Vagina (tissue), 2 donors: ENCODE data around the gene GRAMD1B. TPM values are rescaled to one million over a fixed set of nuclear protein-coding genes. Genes with fewer than 3 reads are reported as not detected.
"Not testable (repeated sequence)": the region's sequence is repeated elsewhere in the genome, so short reads cannot be mapped to it uniquely, and the experiment has no call there.

Source experiments
- DNase-seq, 2 donors: peaks; one replicate each; pipeline ENCODE4 v3.0.0-alpha.2; 2017; ENCODE audit errors: extremely low spot score in 2 of 2
- H3K27ac ChIP-seq: fragments of 200-600 bp; sonication (generic); one replicate; pipeline ENCODE4 v1.5.1; 2019
- H3K27me3 ChIP-seq: fragments of 200-600 bp; sonication (generic); one replicate; pipeline ENCODE4 v1.5.1; 2019
- H3K36me3 ChIP-seq, 2 donors: fragments of 200-600 bp; sonication (generic); one replicate each; pipeline ENCODE4 v1.5.1; 2017 to 2019
- H3K4me1 ChIP-seq: fragments of 200-600 bp; sonication (generic); one replicate; pipeline ENCODE4 v1.5.1; 2019
- H3K4me3 ChIP-seq, 2 donors: fragments of 200-600 bp; sonication (generic); 1 replicate in 1 of 2; 2 replicates in 1 of 2; pipeline ENCODE4 v1.5.1; 2016 to 2019
- H3K9me3 ChIP-seq: fragments of 200-600 bp; sonication (generic); one replicate; pipeline ENCODE4 v1.5.1; 2019
- POLR2A ChIP-seq, 2 donors: fragments of 450-650 bp; IDR thresholded peaks; one replicate each; pipeline ENCODE4 v1.6.1; 2017; ENCODE audit warnings: antibody characterized with exemption in 2 of 2, mild to moderate bottlenecking in 2 of 2, moderate library complexity in 2 of 2
- POLR2AphosphoS5 ChIP-seq, 2 donors: sonication (generic); formaldehyde crosslinking; IDR thresholded peaks; one replicate each; pipeline ENCODE4 v1.9.0; 2017; ENCODE audit warnings: antibody characterized with exemption in 2 of 2, mild to moderate bottlenecking in 2 of 2, low read depth in 1 of 2; ENCODE audit not compliant: insufficient read depth in 1 of 2
- intact Hi-C: fragments of 100-400 bp; cut with DNase I; formaldehyde crosslinking; loops from one replicate; pipeline ENCODE4 v1.15.1; 2023
- total RNA-seq: library from RNA; depleted of rRNA; stranded (reverse); fragments of >200 nt; gene quantifications from one replicate; pipeline ENCODE4 v1.2.3, GENCODE V29; 2016
- TF ChIP-seq, protein P1 (sequence below), 3 experiments: fragments of 450-650 bp in 2 of 3; fragments of 200-600 bp in 1 of 3; sonication (generic) in 1 of 3; IDR thresholded peaks; one replicate each; pipeline ENCODE4 v1.5.1; 2017 to 2019; ENCODE audit warnings: antibody characterized with exemption in 3 of 3, mild to moderate bottlenecking in 2 of 3, moderate library complexity in 2 of 3

GRAMD1B gene
- total RNA-seq, 1 donor from 2014 or later = 4.9 TPM

DNA sequence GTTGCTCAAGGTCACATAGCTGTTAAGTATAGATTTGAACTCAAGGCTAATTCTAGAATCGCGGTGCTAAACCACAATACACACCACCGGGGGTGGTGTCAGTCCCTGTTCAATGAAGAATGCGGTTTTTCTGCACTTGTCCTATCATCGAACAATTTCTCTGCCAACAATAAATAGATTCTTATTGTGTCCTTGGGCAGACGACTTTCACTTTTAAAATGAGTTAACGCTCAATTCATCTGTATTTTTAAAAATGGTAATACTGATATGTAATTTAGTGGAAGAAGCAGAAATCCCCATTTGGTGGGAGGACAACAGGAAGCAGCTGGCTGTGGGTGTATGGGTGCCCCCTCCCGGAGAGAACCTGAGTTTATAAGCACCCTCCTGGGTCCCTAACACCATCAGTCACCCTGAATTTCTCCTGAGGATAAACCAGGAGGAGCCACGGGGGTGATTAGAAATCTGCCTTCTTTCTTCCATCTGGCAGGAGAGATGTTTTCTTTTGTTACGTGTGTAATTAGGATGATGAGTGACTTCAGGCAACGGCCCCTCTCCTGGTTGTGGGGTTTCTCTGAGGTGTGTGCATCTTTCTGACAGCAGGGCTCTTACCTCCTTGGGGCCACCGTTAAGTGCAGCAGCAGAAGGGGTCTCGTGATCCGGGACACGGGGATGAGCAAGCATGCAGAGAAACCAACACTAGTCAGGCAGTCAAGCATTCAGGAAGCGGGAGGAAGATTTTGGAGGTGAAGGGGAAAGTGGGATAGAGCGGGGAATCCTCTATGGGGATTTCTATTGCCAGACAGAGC, 87.7 kb downstream of the GRAMD1B start:
- Histone ChIP-seq H3K27ac (no peak overlapping the region), H3K4me3 (no peak overlapping the region), H3K27me3 (no peaks in the 10 kb centered on the region), H3K4me1 (no peaks in the 10 kb centered on the region), H3K9me3 (no peaks in the 10 kb centered on the region), H3K36me3 (no peaks in the 10 kb centered on the region)
- DNase-seq = peak in 1 of 2 donors; percentile 6
- TF ChIP-seq, protein P1, sequence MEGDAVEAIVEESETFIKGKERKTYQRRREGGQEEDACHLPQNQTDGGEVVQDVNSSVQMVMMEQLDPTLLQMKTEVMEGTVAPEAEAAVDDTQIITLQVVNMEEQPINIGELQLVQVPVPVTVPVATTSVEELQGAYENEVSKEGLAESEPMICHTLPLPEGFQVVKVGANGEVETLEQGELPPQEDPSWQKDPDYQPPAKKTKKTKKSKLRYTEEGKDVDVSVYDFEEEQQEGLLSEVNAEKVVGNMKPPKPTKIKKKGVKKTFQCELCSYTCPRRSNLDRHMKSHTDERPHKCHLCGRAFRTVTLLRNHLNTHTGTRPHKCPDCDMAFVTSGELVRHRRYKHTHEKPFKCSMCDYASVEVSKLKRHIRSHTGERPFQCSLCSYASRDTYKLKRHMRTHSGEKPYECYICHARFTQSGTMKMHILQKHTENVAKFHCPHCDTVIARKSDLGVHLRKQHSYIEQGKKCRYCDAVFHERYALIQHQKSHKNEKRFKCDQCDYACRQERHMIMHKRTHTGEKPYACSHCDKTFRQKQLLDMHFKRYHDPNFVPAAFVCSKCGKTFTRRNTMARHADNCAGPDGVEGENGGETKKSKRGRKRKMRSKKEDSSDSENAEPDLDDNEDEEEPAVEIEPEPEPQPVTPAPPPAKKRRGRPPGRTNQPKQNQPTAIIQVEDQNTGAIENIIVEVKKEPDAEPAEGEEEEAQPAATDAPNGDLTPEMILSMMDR (IDR thresholded peaks at IDR 0.05) = no peak
- no peak for TF ChIP-seq POLR2AphosphoS5 (IDR thresholded peaks at IDR 0.05; ENCODE audit: insufficient read depth in 1 of 2, low read depth in 1 of 2)
- TF ChIP-seq POLR2A (IDR thresholded peaks at IDR 0.05) = no peak
- intact Hi-C loops = no loop called here

DNA sequence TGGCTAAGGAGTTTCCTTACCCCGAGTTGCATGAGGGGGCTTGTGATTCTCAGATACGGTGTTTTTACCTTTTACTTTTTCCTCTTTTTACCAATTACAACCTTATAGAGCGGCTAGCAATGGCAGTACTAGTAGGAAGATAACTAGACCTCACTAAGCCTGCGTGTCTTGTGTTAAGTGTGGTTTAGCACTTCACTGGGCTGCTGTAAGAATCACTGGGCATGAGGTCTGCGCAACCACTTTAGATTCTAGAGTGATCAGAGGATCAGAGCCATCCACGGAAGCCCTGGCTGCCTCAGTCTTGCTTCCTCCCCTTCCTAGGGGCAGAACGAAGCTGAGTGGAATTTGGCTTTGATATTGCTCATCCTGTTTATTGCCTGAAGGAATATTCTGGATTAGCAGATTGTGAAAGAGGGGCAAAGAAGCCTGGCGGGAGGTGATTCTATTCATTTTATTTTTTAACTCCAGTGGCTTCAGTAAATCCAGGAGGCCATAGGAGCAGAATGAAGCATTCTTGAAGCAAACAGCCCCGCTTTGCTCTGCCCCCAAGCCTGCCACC, 88.5 kb downstream of the GRAMD1B start:
- no peaks in the 10 kb centered on the region for H3K36me3 ChIP-seq
- no peak for TF ChIP-seq POLR2A (IDR thresholded peaks at IDR 0.05)
- no peak for TF ChIP-seq POLR2AphosphoS5 (IDR thresholded peaks at IDR 0.05; ENCODE audit: insufficient read depth in 1 of 2, low read depth in 1 of 2)
- TF ChIP-seq, protein P1 (IDR thresholded peaks at IDR 0.05) = no peak
- H3K27me3 ChIP-seq = no peaks in the 10 kb centered on the region
- DNase-seq = no peak
- intact Hi-C loops = no loop called here
- no peaks in the 10 kb centered on the region for H3K9me3 ChIP-seq
- no peaks in the 10 kb centered on the region for H3K4me1 ChIP-seq
- H3K4me3 ChIP-seq = no peak overlapping the region
- H3K27ac ChIP-seq = no peak overlapping the region

DNA sequence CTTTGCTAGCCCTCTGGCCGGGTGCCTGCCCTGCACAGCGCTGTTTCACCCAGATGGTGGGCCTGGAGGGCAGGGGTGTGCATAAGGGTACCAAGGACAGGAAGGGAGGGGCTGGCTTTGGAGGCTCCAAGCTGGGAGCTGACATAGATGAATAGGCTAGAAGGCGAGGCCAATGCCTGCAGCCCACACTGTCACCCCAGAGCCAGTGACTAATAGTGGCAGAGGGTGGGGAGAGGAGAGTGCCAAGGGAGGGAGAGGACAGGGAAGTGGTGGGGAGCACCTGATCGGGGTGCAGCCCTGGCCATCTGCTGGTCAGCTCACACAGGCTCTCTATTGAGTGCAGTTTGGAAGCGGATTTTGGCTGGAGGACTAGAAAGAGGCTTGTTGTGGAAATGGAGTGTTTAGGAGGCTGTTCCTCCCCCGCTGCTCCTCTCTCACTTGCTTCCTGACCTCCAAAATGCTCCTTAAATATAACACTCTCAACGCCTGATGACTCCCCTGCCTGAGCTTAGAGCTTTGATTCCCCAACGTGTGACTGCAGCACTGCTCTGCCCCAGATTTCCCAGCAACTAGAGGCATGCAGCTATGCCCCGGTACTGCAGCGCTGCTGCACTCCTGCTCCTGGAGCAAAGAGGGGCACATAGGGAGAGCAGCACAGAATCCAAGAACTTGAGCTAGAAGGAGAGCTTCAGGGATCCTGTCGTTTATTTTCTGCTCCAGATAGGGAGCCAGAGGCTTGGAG, 89.2 kb downstream of the GRAMD1B start:
- no peak for DNase-seq
- Histone ChIP-seq H3K27me3 (no peaks in the 10 kb centered on the region), H3K9me3 (no peaks in the 10 kb centered on the region), H3K4me1 (no peaks in the 10 kb centered on the region), H3K27ac (no peak overlapping the region), H3K4me3 (no peak overlapping the region), H3K36me3 (no peaks in the 10 kb centered on the region)
- intact Hi-C loops = no loop called here
- TF ChIP-seq, protein P1 (IDR thresholded peaks at IDR 0.05) = no peak
- TF ChIP-seq POLR2A (IDR thresholded peaks at IDR 0.05) (no peak), POLR2AphosphoS5 (IDR thresholded peaks at IDR 0.05; ENCODE audit: insufficient read depth in 1 of 2, low read depth in 1 of 2) (no peak)

DNA sequence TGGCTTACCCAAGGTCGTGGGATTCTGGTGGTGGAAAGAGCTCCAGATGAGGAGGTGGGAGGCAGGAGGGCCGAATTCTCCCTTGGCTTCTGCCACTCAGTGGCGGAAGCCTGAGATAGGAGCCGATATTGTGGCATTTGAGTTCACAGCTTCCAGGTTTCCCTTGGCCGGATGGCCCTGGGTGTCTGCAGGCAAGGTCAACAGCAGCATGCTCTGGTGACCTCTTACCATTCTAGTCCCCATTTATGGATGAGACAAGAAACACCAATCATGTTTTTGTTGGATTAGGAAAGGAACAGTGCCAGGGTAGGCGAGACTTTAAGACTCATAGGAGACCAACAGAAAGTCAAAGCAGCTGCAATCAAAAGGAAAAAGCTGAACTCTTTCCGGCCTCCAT, 89.7 kb downstream of the GRAMD1B start:
- H3K27ac ChIP-seq = no peak overlapping the region
- H3K4me1 ChIP-seq = no peaks in the 10 kb centered on the region
- H3K9me3 ChIP-seq = no peaks in the 10 kb centered on the region
- no peak for DNase-seq
- intact Hi-C loops = no loop called here
- TF ChIP-seq POLR2A (IDR thresholded peaks at IDR 0.05) (no peak), POLR2AphosphoS5 (IDR thresholded peaks at IDR 0.05; ENCODE audit: insufficient read depth in 1 of 2, low read depth in 1 of 2) (no peak)
- TF ChIP-seq, protein P1 (IDR thresholded peaks at IDR 0.05) = no peak
- H3K27me3 ChIP-seq = no peaks in the 10 kb centered on the region
- H3K4me3 ChIP-seq = no peak overlapping the region
- no peaks in the 10 kb centered on the region for H3K36me3 ChIP-seq

DNA sequence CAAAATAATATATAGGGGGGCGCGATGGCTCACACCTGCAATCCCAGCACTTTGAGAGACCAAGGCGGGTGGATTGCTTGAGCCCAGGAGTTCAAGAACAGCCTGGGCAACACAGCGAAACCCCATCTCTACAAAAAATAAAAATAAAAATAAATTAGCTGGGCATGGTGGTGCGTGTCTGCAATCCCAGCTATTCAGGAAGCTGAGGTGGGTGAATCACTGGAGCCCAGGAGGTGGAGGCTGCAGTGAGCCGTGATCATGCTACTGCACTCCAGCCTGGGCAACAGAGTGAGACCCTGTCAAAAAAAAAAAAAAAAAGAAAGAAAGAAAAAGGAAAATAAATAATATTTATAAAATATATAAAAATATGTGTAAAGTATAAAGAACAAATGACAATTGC, 90.4 kb downstream of the GRAMD1B start:
- intact Hi-C loops, H3K36me3 ChIP-seq, H3K27ac ChIP-seq, H3K4me3 ChIP-seq, H3K4me1 ChIP-seq, H3K27me3 ChIP-seq, DNase-seq, H3K9me3 ChIP-seq: not testable (repeated sequence)
